NT2/D1 (cell line): ENCODE results near the gene PLXNA4.

Source experiments
- SUZ12 ChIP-seq: IDR thresholded peaks from 2 replicates; pipeline ENCODE4 v1.6.1; 2011; ENCODE audit not compliant: insufficient read length, insufficient read depth; ENCODE audit errors: extremely low read depth
- YY1 ChIP-seq: IDR thresholded peaks from 2 replicates; pipeline ENCODE4 v1.6.1; 2011; ENCODE audit not compliant: insufficient read length, insufficient read depth

GRCh38 chr7:132161976-132162375 lies 414.3 kb downstream of the PLXNA4 start:
- no peak for TF ChIP-seq YY1
- TF ChIP-seq SUZ12 = no peak
